Measurements from ENCODE around the gene IMP3.
A peak's percentile ranks its signal among the peaks of the same experiment; 100 is the strongest.

Gene IMP3

DNA sequence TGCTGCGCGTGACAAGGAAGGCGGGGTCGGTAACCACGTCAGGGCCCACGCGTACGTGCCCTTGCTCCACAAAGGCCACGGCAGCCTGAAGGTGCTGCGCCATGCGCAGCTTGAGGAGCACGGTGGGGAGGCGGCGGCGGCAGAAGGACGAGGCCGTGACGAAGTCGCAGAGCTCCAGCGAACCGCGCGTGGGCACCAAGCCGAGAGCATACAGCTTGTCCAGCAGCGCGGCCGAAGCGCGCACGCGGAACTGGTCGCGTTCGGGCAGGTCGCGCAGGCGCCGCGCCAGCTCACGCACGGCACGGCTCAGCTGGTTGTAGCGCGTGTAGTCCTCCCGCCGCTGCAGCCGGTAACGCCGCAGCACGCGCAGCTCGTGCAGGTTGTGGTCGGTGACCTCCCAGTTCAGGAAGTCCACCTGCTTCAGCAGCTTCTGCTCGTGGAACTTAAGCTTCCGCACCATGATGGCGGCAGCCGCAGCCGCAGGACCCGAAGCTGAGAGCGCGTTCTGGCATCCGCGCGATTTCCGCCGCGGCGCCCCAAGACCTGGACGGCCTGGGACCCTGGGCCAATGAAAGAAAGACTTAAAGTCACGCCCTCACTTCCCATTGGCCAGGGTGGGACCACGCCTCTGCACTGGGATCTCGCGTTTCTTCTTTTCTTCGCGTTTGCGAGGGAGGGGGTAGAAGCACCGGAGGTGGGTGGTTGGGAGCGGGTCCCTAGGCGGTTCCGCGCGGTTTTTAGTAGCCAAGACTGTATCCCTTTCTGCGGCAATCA is at the start of gene IMP3:
IMP3 (minus strand) TSS at position 516 of the 774 bp plus-strand sequence; CDS start at position 460, 56 bp downstream.
- TF ChIP-seq FOXM1 (IDR thresholded peaks at IDR 0.05; ENCODE audit: borderline replicate concordance, low read depth) (no peak; the same call in 1 of the 2 replicates), CEBPB (IDR thresholded peaks at IDR 0.05) (no peak), REST (IDR thresholded peaks at IDR 0.05; ENCODE audit: low read depth) (0 out of 2 replicates have a peak, but pooled peaks have one; percentile 32), EGR1 (IDR thresholded peaks at IDR 0.05) (peak; percentile 61; the same call in 1 of the 2 replicates), EP300 (IDR thresholded peaks at IDR 0.05; ENCODE audit: borderline replicate concordance) (peak; percentile 26; the same call in 1 of the 2 replicates), YY1 (IDR thresholded peaks at IDR 0.05; ENCODE audit: low read depth) (peak; percentile 91), ZBTB7A (IDR thresholded peaks at IDR 0.05; ENCODE audit: low read depth) (no peak), TAF1 (IDR thresholded peaks at IDR 0.05; ENCODE audit: low read depth) (peak; percentile 92), USF1 (IDR thresholded peaks at IDR 0.05) (no peak), TCF12 (IDR thresholded peaks at IDR 0.05; ENCODE audit: low read depth) (peak; percentile 38; the same call in 1 of the 2 replicates), TEAD4 (IDR thresholded peaks at IDR 0.05) (peak; percentile 55; the same call in 1 of the 2 replicates), RAD21 (IDR thresholded peaks at IDR 0.05; ENCODE audit: low read depth) (no peak), NFIC (IDR thresholded peaks at IDR 0.05) (peak; percentile 73), CREB1 (IDR thresholded peaks at IDR 0.05; ENCODE audit: low read depth) (no peak)
- TF ChIP-seq, protein P1, sequence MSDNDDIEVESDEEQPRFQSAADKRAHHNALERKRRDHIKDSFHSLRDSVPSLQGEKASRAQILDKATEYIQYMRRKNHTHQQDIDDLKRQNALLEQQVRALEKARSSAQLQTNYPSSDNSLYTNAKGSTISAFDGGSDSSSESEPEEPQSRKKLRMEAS (IDR thresholded peaks at IDR 0.05): peak; percentile 95

DNA sequence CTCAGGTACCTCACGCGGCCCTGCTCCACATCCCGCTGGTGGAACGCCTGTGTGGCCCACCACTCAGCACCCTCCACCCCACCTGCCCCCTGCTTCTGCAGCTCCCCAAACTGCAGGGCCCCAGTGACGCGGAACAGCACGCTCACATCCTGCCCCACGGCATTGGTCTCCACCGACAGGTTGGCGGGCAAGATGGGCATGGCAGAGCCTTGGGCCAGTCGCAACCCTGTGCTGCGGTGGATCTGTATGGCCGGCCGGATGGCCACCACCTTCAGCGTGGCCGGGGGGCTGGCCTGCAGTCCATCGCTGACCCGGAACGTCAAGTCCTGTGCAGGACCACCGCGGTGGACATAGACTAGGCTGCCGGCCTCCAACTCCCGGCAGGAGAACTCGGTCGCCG is 48.8 kb upstream of the IMP3 start:
- no peak for TF ChIP-seq EP300 (IDR thresholded peaks at IDR 0.05; ENCODE audit: borderline replicate concordance)

DNA sequence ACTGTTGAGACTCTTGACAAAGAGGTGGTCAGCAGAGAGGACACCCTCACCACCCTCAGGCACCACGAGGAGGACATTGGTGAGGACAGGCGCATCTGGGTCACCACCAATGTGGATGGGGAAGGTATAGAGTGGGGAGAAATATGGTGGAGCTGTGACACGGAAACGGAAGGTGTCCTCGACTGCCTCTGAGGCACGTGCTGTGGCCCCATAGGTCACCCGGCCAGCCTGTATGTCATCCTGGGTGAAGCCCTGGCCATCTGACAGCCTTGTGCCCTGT is 48.2 kb upstream of the IMP3 start:
- TF ChIP-seq USF1 (IDR thresholded peaks at IDR 0.05) (no peak), ZBTB7A (IDR thresholded peaks at IDR 0.05; ENCODE audit: low read depth) (no peak), NFIC (IDR thresholded peaks at IDR 0.05) (no peak), REST (IDR thresholded peaks at IDR 0.05; ENCODE audit: low read depth) (no peak), YY1 (IDR thresholded peaks at IDR 0.05; ENCODE audit: low read depth) (no peak), TEAD4 (IDR thresholded peaks at IDR 0.05) (no peak), CEBPB (IDR thresholded peaks at IDR 0.05) (no peak)

DNA sequence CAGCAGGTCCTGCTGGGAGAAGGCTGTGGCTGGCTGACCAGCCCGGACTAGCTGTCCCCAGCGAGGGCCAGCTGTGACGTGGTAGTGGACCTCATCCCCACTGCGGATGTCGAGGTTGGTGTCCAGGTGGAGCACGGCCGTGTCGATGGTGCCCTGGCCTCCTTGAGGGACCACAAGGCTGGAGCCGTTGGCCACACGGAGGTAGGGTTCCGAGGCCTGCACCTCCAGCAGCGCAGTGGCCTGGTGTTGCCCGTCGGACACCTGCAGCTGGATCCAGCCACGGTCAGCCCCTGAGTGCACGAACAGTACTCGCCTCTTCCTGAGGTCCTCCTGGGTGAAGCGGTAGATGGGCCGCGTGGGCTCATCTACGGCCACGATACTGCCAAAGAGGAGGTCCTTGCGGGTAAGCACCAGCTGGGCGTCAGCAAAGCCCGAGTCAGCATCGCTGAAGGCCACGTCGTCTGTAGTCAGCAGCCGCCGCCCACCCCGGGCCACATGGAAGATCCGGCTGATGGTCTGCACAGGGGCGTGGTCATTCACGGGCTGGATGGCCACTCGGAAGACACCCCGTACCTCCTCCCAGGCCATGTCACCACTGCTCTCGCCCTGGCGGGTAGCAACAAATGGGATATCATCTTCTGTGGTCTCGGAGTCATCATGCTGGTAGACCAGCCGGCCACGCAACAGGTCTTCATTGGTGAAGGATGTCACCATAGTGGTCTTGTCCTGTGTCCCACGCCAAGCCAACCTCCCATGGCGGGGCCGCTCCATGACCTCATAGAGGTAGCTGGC is 47.7 kb upstream of the IMP3 start:
- no peak for TF ChIP-seq EP300 (IDR thresholded peaks at IDR 0.05; ENCODE audit: borderline replicate concordance)
- no peak for TF ChIP-seq ZBTB7A (IDR thresholded peaks at IDR 0.05; ENCODE audit: low read depth)
- TF ChIP-seq RAD21 (IDR thresholded peaks at IDR 0.05; ENCODE audit: low read depth): no peak
- TF ChIP-seq, protein P1 (IDR thresholded peaks at IDR 0.05): no peak
- TF ChIP-seq CREB1 (IDR thresholded peaks at IDR 0.05; ENCODE audit: low read depth): no peak
- no peak for TF ChIP-seq YY1 (IDR thresholded peaks at IDR 0.05; ENCODE audit: low read depth)
- no peak for TF ChIP-seq USF1 (IDR thresholded peaks at IDR 0.05)
- TF ChIP-seq NFIC (IDR thresholded peaks at IDR 0.05): no peak
- no peak for TF ChIP-seq FOXM1 (IDR thresholded peaks at IDR 0.05; ENCODE audit: borderline replicate concordance, low read depth)
- no peak for TF ChIP-seq TEAD4 (IDR thresholded peaks at IDR 0.05)
- no peak for TF ChIP-seq REST (IDR thresholded peaks at IDR 0.05; ENCODE audit: low read depth)
- TF ChIP-seq TAF1 (IDR thresholded peaks at IDR 0.05; ENCODE audit: low read depth): no peak
- no peak for TF ChIP-seq CEBPB (IDR thresholded peaks at IDR 0.05)
- TF ChIP-seq TCF12 (IDR thresholded peaks at IDR 0.05; ENCODE audit: low read depth): no peak
